Stimulated activated naive CD4-positive, alpha-beta T cell treated with Interleukin-2 at 50 U/mL for 16 hours (primary cell): Measurements from ENCODE around the gene N4BP3.
A peak's percentile ranks its signal among the peaks of the same experiment; 100 is the strongest.

Experiments
- DNase-seq: peaks from one replicate; lab custom pipeline; 2025; lab: John Stamatoyannopoulos, UW

Gene N4BP3

GRCh38 chr5:178149199-178149932, 36.0 kb downstream of the N4BP3 start:
- no peak for DNase-seq

GRCh38 chr5:178150977-178151734, 37.8 kb downstream of the N4BP3 start:
- DNase-seq = no peak

GRCh38 chr5:178152491-178153444, 39.4 kb downstream of the N4BP3 start:
- DNase-seq = no peak

- DNase-seq = peak; percentile 97
Observed at GRCh38 chr5:178153530-178154340, 40.4 kb downstream of the N4BP3 start, which contains the start of gene NHP2. NHP2 (minus strand) TSS chr5:178153885; CDS start chr5:178153817, 68 bp downstream.

GRCh38 chr5:178155065-178155464, 41.7 kb downstream of the N4BP3 start:
- DNase-seq = no peak

- DNase-seq = no peak
Observed at GRCh38 chr5:178160176-178160575, 46.8 kb downstream of the N4BP3 start.

- no peak for DNase-seq
Observed at GRCh38 chr5:178162481-178162880, 49.1 kb downstream of the N4BP3 start.

- peak; percentile 86 for DNase-seq
Observed at GRCh38 chr5:178163772-178164735, 50.7 kb downstream of the N4BP3 start.

- DNase-seq = no peak
Observed at GRCh38 chr5:178165581-178165980, 52.2 kb downstream of the N4BP3 start.

- no peak for DNase-seq
Observed at GRCh38 chr5:178170455-178170854, 57.1 kb downstream of the N4BP3 start.

- DNase-seq = no peak
Observed at GRCh38 chr5:178174456-178174855, 61.1 kb downstream of the N4BP3 start.
